ENCODE results near the gene NCK1. TPM values are rescaled to one million over a fixed set of nuclear protein-coding genes. Genes with fewer than 3 reads are reported as not detected.

The NCK1 gene
- total and polyA plus RNA-seq, 2 experiments from 2014 or later, result 28.4 to 28.7 TPM

GRCh38 chr3:136995652-136996051, 133.6 kb downstream of the NCK1 start (continued):
- TF ChIP-seq ZNF462 (CRISPR knock-in tag; IDR thresholded peaks at IDR 0.05) (no peak), ZNF114 (CRISPR knock-in tag; IDR thresholded peaks at IDR 0.05) (no peak), REST (IDR thresholded peaks at IDR 0.05; ENCODE audit: unreplicated experiment) (no peak), CTCF (conservative IDR thresholded peaks at IDR 0.05; ENCODE audit: low read depth in 2 of 2) (no peak)

Other genes starting within 250 kb of the NCK1 start
- 21.9 and 23.7 TPM in 2 replicates for gene STAG1, start 109.8 kb upstream of the NCK1 start, total RNA-seq (2014; rRNA removed; shearing (Covaris generic))
- gene STAG1, start 109.8 kb upstream of the NCK1 start, polyA plus RNA-seq (2016; fragmentation: Nextera tagmentation; extraction: Ambion mirVana), result 7.6 and 9.0 TPM in 2 replicates
- 3.3 and 8.8 TPM in 2 replicates for gene SLC35G2, start 43.1 kb upstream of the NCK1 start, total RNA-seq (2014; rRNA removed; shearing (Covaris generic))
- gene SLC35G2, start 43.1 kb upstream of the NCK1 start, polyA plus RNA-seq (2016; fragmentation: Nextera tagmentation; extraction: Ambion mirVana), result 6.0 and 6.8 TPM in 2 replicates
- gene IL20RB, start 95.8 kb downstream of the NCK1 start, total RNA-seq (2014; rRNA removed; shearing (Covaris generic)), result 2.1 and 4.6 TPM in 2 replicates
- gene IL20RB, start 95.8 kb downstream of the NCK1 start, polyA plus RNA-seq (2016; fragmentation: Nextera tagmentation; extraction: Ambion mirVana), result 1.7 TPM in 2 replicates